SH-SY5Y (cell line): ENCODE data around the gene NFKBIL1.

Source experiments
- GATA2 ChIP-seq: IDR thresholded peaks from 2 replicates; pipeline ENCODE4 v1.6.1; 2011; ENCODE audit warnings: mild to moderate bottlenecking, low read depth, low read length
- GATA3 ChIP-seq: IDR thresholded peaks from 2 replicates; pipeline ENCODE4 v1.6.1; 2011; ENCODE audit warnings: low read depth, mild to moderate bottlenecking, low read length, moderate library complexity

GRCh38 chr6:31558631-31559500 is 11.5 kb downstream of the NFKBIL1 start:
- TF ChIP-seq GATA2: no peak
- TF ChIP-seq GATA3: no peak
